Loucy (cell line): ENCODE measurements around the gene FAT2.

ENCODE experiments used
- EZH2phosphoT487 ChIP-seq: fragments of 200-600 bp; IDR thresholded peaks from 2 replicates; pipeline ENCODE4 v1.6.1; 2018; ENCODE audit warnings: antibody characterized with exemption, mild to moderate bottlenecking, moderate library complexity, borderline replicate concordance
- TF ChIP-seq, protein P1 (sequence below): fragments of 200-600 bp; sonication (generic); conservative IDR thresholded peaks from 2 replicates; pipeline ENCODE4 v1.5.1; 2014; ENCODE audit warnings: mild to moderate bottlenecking, antibody characterized with exemption, low read length

DNA sequence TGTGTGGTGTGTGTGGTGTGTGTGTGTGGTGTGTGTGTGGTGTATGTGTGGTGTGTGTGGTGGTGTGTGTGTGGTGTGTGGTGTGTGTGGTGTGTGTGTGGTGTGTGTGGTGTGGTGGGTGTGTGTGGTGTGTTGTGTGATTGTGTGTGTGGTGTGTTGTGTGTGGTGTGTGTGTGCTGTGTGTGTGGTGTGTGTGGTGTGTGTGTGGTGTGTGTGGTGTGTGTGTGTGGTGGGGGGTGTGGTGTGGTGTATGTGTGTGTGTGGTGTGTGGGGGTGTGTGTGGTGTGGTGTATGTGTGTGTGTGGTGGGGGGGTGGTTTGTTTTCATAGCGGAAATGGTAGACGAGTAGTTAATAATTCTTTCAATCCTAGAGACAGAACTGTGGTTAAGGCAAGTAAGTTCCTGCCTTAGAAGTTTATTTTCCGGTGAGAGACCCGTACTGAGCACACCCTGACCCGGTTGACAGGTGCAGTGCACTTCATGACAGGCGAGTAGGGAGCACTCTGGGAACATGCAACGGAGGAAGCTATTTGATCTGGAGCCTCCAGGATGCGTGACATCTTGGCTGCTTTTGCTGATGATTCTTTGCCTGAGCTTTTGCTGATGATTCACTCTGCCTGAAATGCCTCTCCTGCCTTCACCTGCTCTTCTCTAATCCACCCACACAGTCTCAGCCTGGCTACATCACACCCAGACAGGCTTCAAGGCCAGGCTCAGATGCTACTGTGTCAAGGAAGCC lies 21.7 kb upstream of the FAT2 start:
- TF ChIP-seq, protein P1, sequence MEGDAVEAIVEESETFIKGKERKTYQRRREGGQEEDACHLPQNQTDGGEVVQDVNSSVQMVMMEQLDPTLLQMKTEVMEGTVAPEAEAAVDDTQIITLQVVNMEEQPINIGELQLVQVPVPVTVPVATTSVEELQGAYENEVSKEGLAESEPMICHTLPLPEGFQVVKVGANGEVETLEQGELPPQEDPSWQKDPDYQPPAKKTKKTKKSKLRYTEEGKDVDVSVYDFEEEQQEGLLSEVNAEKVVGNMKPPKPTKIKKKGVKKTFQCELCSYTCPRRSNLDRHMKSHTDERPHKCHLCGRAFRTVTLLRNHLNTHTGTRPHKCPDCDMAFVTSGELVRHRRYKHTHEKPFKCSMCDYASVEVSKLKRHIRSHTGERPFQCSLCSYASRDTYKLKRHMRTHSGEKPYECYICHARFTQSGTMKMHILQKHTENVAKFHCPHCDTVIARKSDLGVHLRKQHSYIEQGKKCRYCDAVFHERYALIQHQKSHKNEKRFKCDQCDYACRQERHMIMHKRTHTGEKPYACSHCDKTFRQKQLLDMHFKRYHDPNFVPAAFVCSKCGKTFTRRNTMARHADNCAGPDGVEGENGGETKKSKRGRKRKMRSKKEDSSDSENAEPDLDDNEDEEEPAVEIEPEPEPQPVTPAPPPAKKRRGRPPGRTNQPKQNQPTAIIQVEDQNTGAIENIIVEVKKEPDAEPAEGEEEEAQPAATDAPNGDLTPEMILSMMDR: no peak
- no peak for TF ChIP-seq EZH2phosphoT487
